Urothelium cell line (cell line): ENCODE measurements around the gene MATN1.
A peak's percentile ranks its signal among the peaks of the same experiment; 100 is the strongest.

Source experiments
- DNase-seq: peaks from one replicate; pipeline ENCODE4 v3.0.0; 2011; ENCODE audit warnings: low spot score, mixed read lengths
- FAIRE-seq: peaks from 2 replicates; lab custom pipeline; 2011; peaks lifted over from hg19 to GRCh38; lab: Jason Lieb, UNC

MATN1 gene

GRCh38 chr1:30719406-30720270, 3.7 kb downstream of the MATN1 start:
- DNase-seq (no peak), FAIRE-seq (no peak)

- DNase-seq (peak; percentile 97), FAIRE-seq (peak; percentile 85)
Measured at GRCh38 chr1:30718636-30719405, 4.6 kb downstream of the MATN1 start.

DNA sequence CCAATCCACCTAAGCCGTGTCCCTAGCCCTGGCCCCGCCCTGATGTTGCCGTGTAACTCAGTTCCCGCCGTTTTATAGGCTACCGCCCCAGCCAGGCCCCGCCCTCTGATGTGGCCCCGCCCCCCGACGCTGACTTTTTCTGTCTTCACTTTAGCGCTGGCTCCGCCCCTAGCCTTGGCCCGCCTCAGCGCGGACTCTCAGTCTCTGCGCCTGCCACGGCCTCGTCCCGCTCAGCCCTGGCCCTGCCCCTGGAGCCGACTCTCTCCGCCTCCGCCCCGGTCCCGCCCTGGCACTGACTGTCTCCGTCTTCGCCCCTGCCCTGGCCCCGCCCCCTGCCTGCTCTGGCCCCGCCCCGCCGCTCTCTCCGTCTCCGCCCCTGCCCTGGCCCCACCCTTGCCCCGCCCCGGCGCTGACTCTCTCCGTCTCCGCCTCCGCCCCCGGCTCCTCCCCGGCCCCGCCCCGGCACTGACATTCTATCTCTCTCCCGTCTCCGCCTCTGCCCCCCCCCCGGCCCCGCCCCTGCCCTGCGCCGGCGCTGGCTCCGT, 5.2 kb downstream of the MATN1 start:
- peak; percentile 35 for FAIRE-seq
- peak; percentile 96 for DNase-seq

- FAIRE-seq (no peak), DNase-seq (no peak)
Measured at GRCh38 chr1:30716646-30717045, 6.7 kb downstream of the MATN1 start.

GRCh38 chr1:30715886-30716285, 7.5 kb downstream of the MATN1 start:
- no peak for DNase-seq
- no peak for FAIRE-seq

GRCh38 chr1:30715216-30715615, 8.2 kb downstream of the MATN1 start:
- DNase-seq = no peak

DNA sequence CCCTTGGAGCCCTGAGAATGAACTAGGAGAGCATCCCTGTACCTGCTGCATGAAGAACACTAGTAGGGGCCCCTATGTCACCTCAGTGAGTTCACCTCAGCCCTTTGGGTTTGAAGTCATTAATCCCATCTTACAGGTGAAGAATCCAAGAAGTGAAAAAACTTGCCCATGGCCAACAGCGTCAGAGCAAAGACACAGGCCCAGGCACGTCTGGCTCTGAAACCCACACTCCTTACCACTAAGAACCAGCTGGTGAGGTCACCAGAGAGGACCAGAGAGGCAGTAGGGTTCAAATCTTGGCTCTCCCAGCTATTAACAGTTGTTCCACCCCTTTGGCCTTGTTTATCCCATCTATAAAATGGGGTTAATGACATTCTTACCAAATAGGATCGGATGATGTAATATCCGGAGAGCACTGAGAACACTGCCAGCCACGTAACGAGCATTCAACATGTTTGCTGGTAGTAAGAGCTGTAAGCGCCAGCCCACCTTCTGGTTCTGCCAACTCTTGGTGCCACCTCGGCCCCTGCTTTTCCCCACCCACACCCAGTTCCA, 8.8 kb downstream of the MATN1 start:
- no peak for DNase-seq
- FAIRE-seq = no peak

More at GRCh38 chr1:30715216-30715615, 8.2 kb downstream of the MATN1 start:
- no peak for FAIRE-seq

DNA sequence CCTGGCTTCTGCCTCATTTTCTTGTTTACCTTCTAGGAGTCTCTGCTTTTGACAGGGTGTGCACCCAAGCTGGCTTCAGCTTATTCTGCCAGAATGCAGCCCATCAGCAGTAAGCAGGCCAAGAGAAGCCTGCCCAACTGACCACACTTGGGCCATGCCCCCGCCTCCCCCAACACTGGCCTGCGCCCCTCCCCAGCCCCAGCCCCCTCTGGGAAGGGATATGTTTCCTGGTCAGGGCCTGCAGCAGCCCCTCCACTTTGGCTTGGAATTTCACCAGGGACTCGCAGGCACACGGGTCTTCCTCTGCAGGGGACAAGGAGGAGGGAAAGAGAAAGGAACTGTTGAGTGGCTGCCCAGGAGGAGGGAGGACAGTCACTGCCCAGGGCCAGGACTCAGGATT, 9.4 kb downstream of the MATN1 start:
- FAIRE-seq (no peak), DNase-seq (no peak)

DNA sequence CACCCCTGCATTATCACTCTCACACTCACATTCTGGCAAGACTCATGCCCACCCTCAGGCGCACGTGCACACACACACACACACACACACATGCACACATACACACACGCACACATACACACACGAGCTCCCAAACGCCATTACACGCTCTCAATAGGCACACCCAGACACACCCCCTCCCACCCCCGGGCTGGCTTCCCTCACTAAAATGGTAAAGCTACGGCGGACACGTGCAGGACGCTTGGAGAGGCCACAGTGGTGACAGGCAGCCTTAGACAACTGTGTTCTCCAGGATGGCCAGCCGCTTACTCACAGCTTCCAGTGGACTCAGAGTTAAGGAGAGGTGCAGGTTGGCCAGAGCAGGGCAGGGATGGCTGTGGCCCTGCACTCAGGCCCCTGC, 10.1 kb downstream of the MATN1 start:
- DNase-seq (no peak), FAIRE-seq (peak; percentile 73)

- FAIRE-seq = no peak
- no peak for DNase-seq
Measured at GRCh38 chr1:30712583-30712982, 10.8 kb downstream of the MATN1 start.

- no peak for DNase-seq
- no peak for FAIRE-seq
Measured at GRCh38 chr1:30710407-30710806, 13.0 kb downstream of the MATN1 start.

GRCh38 chr1:30708361-30708728, 15.0 kb downstream of the MATN1 start:
- FAIRE-seq = no peak
- DNase-seq = no peak

DNA sequence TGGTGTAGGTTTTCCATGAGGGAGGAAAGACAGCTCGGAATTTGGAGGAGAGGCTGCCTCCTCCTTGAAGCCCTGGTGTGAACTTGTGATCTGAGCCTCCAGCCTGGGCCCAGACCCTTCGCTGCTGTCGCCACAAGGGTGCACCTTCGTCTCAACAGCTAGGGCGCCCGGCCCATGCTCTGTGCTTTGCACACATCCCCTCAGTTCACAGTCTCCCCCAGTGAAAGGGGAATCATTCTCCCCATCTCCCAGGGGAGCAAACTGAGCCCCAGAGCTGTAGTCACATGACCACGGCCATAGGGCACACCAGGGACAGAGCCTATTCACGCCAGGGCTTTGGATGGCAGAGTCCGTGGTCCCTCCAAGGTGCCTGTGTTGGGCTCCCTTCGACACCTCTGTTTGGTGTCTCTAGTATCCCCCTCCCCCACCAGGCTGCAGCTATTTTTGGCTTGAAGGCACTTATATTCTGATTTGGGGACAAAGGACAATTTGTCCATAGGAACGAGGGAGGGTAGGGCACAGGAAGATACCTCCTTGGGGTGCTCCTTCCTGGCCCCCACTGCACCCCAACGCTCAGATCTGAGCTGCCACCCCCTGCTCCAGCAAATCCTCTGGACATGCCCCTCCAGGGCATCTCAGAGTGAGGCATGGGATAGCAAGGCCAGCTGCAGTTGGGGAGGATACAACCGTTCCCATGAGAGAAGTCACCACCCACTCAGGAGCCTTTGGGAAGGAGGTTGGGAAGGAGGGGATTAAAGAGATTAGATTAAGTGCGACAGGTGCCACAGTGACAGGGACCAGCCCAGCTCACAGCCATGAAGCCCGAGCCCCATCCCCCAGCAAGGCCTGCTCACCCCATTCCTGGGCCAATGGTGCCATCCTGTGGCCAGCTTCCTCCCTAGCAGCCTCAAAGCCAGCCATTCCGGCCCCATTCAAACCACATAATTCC, 15.7 kb downstream of the MATN1 start:
- peak; percentile 83 for DNase-seq
- FAIRE-seq = peak; percentile 61

DNA sequence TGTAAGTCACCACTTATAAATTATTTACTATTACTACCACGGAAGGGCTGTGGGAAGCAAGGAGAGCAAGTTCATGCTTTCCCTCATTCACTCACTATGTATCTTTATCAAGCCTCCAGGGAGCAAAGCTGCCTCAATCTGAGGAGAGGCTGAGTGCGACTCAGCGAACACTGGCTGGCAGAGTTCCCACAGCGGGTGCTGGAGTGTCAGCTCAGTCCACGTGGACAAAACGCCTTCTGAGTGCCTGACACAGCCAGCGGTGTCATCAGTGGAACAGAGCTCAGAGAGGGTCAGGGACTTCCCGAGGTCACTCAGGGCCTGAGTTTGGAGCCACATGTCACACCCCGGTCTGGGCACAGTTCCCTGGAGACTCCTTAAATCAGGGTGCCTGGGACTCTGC, 16.9 kb downstream of the MATN1 start:
- no peak for DNase-seq
- no peak for FAIRE-seq

DNA sequence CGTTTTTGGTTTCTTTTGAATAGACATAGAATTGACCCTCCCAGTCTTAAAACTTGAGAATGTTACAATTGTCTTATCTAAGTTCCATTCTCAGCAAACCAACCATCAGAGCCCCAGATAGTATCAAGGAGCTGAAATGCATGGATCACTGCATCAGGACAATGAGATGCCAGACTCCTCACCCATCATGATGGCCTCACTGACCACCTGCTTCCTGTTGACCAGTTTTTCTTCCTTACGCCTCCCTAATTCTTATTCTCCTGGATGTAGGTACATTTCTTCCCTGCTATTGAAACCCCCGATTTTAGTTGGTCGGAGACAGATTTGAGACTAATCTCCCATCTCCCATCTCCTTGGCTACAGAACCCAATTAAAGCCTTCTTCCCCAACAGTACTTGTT, 17.7 kb downstream of the MATN1 start:
- DNase-seq = no peak

GRCh38 chr1:30704765-30705509, 18.4 kb downstream of the MATN1 start:
- FAIRE-seq (no peak), DNase-seq (no peak)

More for the DNA sequence above, 17.7 kb downstream of the MATN1 start:
- no peak for FAIRE-seq

- FAIRE-seq = no peak
- no peak for DNase-seq
Measured at GRCh38 chr1:30704271-30704670, 19.1 kb downstream of the MATN1 start.

- DNase-seq = no peak
- FAIRE-seq = no peak
Measured at GRCh38 chr1:30702823-30703222, 20.6 kb downstream of the MATN1 start.

DNA sequence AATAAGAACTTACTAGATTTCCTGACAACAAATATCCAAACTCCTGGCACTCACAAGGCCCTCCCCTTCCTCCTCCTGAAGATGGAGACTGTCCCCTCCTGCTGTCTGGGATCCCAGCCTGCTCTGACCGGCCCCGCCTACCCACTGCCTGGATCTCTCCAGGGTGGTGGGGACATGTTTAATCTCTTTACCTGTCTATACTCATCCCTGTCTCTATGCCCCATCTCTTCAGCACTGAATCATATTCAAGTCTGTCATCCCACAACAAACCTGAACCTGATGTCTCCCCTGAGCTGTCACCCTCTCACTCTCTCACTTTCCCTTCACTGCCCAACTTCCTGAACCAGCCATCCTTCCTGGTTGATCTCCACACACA, 22.1 kb downstream of the MATN1 start:
- FAIRE-seq = no peak
- no peak for DNase-seq
